ENCODE results near the gene FRMD4B.
"Not testable (repeated sequence)": the region's sequence is repeated elsewhere in the genome, so short reads cannot be mapped to it uniquely, and the experiment has no call there.

FRMD4B gene

GRCh38 chr3:69244039-69244438, 141.8 kb downstream of the FRMD4B start:
- DNase-seq (ENCODE audit: low spot score) = no peak

DNA sequence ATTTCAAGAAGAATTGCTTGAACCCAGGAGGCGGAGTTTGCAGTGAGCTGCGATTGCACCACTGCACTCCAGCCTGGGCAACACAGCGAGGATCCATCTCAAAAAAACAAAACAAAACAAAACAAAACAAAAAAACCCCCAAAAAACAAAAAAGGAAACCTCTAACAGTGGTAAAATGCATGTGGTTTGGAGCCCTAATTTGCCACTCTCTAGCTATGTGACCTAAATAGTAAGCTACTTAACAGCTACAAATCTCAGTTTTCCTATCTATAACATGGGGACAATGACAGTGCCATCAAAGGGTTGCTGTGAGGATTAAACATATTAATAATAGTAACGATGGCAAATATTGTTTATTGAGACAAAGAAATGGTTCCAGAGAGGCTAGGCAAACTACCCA, 144.1 kb downstream of the FRMD4B start:
- no peak for DNase-seq (ENCODE audit: low spot score)

GRCh38 chr3:69240651-69241568, 145.0 kb downstream of the FRMD4B start:
- DNase-seq (ENCODE audit: low spot score) = no peak

DNA sequence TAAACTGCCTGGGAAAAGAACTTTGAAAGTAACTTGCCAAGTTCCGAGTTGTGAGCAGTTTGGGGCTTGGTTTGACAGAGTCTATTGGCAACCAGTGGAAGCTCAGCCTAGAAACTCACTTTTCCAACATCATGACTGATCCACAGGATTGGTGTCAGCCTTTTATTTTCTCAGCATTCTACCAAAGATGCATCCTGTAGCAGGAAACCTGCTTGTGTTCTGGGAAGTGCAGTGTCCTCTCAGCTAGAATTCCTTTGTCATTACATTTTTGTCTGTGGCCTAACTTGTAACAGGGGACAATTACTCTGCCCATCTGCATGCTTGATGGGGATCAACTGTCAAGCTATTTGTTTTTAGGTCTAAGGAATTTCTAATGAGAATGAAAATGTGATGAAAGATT, 146.8 kb downstream of the FRMD4B start:
- no peak for DNase-seq (ENCODE audit: low spot score)

- DNase-seq (ENCODE audit: low spot score) = no peak
These were observed 148.8 kb downstream of the FRMD4B start for GRCh38 chr3:69236812-69237707.

GRCh38 chr3:69235882-69236281, 150.0 kb downstream of the FRMD4B start:
- no peak for DNase-seq (ENCODE audit: low spot score)

DNA sequence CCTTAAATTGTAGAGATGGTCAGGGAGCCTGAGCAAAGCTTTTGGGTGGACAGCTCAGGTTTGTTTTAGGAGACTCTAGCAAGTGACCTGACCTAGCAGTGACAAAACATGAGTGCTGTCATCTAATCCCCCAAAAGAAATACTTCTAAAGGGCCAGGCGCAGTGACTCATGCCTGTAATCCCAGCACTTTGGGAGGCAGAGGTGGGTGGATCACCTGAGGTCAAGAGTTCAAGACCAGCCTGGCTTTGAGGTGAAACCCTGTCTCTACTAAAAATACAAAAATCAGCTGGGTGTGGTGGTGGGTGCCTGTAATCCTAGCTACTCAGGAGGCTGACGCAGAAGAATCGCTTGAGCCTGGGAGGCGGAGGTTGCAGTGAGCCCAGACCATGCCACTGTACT, 150.7 kb downstream of the FRMD4B start:
- not testable (repeated sequence) for DNase-seq (ENCODE audit: low spot score)

DNA sequence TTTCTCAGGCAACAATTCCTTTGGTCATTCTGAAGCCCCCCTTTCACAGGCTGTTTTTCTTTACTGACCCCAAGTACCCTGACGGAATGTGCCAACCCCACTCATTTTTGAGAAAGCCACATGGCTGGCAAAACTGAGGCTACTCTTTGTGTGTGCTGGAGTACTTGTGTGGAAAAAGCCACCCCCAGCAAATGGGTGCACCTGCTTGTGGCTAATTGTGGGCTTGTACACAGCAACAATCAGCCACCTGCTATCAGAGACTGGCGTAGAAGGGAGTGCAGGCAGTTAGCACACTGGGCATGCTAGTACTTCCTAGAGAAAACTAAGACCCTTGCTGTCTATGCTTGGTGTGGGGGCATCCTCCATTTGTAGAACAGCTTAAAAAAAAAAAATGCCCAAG, 153.4 kb downstream of the FRMD4B start:
- no peak for DNase-seq (ENCODE audit: low spot score)

GRCh38 chr3:69231929-69232440, 153.9 kb downstream of the FRMD4B start:
- DNase-seq (ENCODE audit: low spot score) = no peak

DNA sequence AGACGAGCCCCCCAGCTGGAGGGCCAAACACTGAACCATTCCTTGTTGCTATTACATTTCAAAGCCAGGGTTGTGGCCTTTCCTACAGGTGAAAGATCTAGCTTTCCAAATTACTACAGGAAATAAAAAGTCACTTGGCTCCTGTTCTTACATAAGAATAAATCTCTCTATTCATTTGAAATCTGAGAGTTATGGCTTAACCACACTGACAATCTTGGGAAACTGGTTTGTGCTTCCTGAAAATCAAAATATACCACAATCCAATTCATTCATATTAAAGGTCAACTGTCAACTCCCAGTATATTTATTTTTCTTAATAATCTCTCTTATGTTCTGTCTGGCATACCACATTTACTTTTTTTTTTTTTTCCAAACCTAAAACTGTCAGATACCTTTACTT, 159.8 kb downstream of the FRMD4B start:
- no peak for DNase-seq (ENCODE audit: low spot score)

GRCh38 chr3:69219101-69219708, 166.7 kb downstream of the FRMD4B start:
- no peak for DNase-seq (ENCODE audit: low spot score)

DNA sequence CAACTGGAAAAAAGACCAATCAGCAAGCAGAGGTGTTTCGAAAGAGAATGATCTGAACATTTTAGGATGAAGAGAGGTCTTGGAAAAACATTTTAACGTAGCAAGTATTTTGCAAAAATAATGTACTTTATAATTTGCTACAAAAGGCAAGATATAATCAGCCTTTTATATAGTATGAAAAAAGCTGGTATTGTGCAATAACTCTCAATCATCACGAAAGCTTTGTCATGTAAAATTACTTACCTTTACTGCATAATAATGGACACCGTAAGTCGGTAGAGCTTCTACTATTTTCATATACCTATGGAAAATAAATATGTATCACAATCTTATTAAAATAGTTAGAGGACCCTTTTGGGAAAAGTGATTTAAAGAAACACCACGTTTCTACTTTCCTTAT, 167.8 kb downstream of the FRMD4B start:
- no peak for DNase-seq (ENCODE audit: low spot score)

DNA sequence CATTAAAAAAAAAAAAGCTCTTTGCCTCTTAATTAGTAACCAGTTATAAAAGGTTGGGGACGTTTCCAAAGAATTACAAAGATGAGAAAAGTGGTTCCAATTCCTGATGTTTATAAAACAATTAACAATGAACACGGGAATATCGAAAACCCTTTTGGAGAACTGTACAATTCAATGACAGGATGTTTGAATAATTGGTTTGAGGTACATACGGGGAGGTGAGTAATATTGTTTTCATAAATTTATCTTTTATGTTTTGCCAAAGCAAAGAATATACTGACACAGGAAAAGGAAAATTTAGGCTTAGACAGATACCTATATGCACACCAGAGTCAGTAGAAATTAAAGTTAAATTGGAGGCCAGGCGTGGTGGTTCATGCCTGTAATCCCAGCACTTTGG, 168.9 kb downstream of the FRMD4B start:
- DNase-seq (ENCODE audit: low spot score) = no peak

GRCh38 chr3:69214241-69214640, 171.6 kb downstream of the FRMD4B start:
- no peak for DNase-seq (ENCODE audit: low spot score)

DNA sequence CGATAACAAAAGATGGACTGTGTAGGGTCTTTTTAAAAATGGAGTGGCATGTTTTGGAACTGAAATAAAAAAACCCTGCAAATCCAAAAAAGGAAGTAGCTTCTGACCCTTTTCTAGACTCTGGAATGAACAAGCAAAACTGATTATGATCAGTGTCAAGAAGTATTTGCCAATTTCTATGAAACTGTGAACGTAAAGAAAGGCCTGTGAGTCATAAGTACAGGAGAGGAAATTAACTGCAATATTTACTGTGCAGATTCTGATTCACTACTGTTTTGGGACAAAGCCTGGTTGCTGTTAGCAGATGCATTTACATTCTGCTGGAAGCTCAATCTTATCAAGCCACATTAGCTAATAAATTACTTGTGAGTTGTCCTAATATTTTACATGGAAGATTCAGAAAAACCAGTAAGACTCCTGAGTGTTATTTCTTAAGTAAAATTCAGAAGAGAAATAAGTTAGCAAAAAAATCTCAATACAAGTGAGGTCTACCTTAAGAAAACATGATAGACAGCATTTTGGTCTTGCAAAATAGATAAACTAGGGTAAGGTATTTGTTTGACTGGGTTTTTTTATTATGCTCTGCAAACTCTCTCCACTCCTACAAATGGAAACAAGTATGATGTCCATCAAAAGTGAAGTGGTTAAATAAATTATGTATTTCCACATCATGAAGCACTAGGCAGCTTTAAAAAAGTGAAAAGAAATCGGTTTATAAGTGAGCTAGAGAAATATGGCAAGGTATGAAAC, 173.3 kb downstream of the FRMD4B start:
- DNase-seq (ENCODE audit: low spot score) = no peak

GRCh38 chr3:69210068-69210730, 175.7 kb downstream of the FRMD4B start:
- no peak for DNase-seq (ENCODE audit: low spot score)

- no peak for DNase-seq (ENCODE audit: low spot score)
These were observed 176.5 kb downstream of the FRMD4B start for GRCh38 chr3:69209413-69209812.

DNA sequence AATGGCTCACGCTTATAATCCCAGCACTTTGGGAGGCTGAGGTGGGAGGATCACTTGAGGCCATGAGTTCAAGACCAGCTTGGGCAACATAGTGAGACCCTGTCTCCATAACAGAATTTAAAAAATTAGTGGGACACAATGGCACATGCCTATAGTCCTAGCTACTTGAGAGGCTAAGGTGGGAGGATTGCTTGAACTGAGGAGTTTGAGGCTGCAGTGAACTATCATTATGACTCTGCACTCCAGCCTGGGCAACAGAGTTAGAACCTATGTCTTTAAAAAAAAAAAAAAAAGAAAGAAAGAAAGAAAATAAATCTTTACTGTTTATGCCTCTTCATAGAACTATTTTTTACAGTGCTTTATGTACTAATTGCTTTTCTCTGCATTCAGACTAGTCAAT, 178.9 kb downstream of the FRMD4B start:
- DNase-seq (ENCODE audit: low spot score) = no peak

DNA sequence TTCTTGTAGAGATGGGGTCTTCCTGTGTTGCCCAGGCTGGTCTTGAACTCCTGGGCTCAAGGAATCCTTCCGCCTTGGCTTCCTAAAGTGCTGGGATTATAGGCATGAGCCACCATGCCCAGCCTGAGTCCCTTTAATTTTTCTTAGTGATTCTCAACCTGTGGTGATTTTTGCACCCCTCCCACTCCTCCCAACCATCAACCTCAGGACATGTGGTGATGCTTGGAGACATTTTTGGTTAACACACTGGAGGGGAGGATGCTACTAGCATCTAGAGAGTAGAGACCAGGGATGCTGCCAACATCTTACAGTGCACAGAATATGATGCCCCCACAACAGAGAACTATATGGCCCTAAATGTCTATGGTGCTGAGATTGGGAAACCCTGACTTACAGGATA, 180.5 kb downstream of the FRMD4B start:
- no peak for DNase-seq (ENCODE audit: low spot score)

DNA sequence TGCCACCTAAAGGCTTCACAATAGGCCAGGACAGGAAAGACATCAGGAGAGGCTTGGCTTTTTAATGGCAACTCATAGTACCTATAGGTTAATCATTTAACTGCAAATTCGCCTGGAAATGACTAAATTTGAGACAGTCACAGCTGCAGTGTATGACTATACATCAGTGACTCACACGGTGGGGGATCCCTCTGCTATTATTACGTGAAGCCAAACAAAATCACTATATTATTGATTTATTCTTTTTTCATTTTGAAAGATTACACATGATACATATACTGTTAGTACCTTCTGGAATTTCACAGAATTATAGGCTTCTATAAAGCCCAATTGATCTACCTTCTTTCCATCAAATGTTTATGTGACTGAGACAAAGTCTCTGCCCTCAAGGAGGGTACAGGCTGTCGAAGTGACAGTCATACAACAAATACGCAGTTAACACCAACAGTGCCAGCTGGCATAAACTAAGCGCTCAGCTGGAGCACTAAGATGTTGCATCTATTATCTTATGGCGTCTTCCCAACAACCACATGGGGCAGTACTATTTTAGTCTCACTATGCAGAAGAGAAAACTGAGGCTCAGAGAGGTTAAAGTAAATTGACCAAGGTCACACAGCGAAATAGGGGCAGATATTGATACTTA, 181.5 kb downstream of the FRMD4B start:
- DNase-seq (ENCODE audit: low spot score) = no peak

Data from hematopoietic multipotent progenitor cell treated with erythropoietin and hydrocortisone succinate and interleukin-3 and kit ligand, for 17 days (in vitro differentiated cells).